Suprapubic skin (tissue), 3 donors: ENCODE results near the gene RAP1GDS1.

Source experiments
- POLR2A ChIP-seq, 2 donors: fragments of 450-650 bp; IDR thresholded peaks; one replicate each; pipeline ENCODE4 v1.6.1; 2017; ENCODE audit warnings: antibody characterized with exemption in 2 of 2, mild to moderate bottlenecking in 2 of 2, moderate library complexity in 2 of 2
- TF ChIP-seq, protein P1 (sequence below), 2 donors: fragments of 200-600 bp in 1 of 2; fragments of 450-650 bp in 1 of 2; sonication (generic) in 1 of 2; IDR thresholded peaks; one replicate each; pipeline ENCODE4 v1.5.1; 2016 to 2019; ENCODE audit warnings: antibody characterized with exemption in 2 of 2, mild to moderate bottlenecking in 1 of 2, moderate library complexity in 1 of 2

DNA sequence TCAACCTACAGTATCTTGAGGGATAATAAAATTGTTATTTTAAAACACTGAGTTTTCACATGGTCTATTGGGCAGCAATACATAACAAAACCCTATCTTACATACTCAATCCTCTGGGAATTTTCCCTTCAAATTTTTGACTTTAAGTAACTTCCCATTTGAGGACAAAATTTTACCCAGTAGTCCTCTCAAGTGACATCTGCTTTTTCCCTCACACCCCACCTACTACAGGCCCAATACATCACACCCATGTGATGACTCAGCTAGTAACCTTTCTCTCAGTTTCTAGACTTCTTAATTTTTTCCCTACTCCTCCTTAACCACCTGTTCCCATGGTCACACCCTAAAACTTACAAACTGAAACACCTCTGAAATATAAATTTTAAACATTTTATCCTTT lies 12.2 kb upstream of the RAP1GDS1 start:
- TF ChIP-seq, protein P1, sequence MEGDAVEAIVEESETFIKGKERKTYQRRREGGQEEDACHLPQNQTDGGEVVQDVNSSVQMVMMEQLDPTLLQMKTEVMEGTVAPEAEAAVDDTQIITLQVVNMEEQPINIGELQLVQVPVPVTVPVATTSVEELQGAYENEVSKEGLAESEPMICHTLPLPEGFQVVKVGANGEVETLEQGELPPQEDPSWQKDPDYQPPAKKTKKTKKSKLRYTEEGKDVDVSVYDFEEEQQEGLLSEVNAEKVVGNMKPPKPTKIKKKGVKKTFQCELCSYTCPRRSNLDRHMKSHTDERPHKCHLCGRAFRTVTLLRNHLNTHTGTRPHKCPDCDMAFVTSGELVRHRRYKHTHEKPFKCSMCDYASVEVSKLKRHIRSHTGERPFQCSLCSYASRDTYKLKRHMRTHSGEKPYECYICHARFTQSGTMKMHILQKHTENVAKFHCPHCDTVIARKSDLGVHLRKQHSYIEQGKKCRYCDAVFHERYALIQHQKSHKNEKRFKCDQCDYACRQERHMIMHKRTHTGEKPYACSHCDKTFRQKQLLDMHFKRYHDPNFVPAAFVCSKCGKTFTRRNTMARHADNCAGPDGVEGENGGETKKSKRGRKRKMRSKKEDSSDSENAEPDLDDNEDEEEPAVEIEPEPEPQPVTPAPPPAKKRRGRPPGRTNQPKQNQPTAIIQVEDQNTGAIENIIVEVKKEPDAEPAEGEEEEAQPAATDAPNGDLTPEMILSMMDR (IDR thresholded peaks at IDR 0.05): no peak
- no peak for TF ChIP-seq POLR2A (IDR thresholded peaks at IDR 0.05)
